AG09309 (cell line): ENCODE results near the gene CSF1.

Experiments
- DNase-seq: peaks from one replicate; pipeline ENCODE4 v3.0.0-alpha.2; 2010; ENCODE audit warnings: low read depth
- H3K4me3 ChIP-seq: 2 replicates; pipeline ENCODE4 v1.5.1; 2011; ENCODE audit warnings: mild to moderate bottlenecking, low read depth, low read length, moderate library complexity; ENCODE audit not compliant: control insufficient read depth
- TF ChIP-seq, protein P1 (sequence below): IDR thresholded peaks from 2 replicates; pipeline ENCODE4 v1.5.1; 2011; ENCODE audit warnings: mild to moderate bottlenecking, low read depth, low read length, inconsistent platforms; ENCODE audit not compliant: insufficient read depth, control insufficient read depth; ENCODE audit errors: missing control alignments

Gene CSF1

DNA sequence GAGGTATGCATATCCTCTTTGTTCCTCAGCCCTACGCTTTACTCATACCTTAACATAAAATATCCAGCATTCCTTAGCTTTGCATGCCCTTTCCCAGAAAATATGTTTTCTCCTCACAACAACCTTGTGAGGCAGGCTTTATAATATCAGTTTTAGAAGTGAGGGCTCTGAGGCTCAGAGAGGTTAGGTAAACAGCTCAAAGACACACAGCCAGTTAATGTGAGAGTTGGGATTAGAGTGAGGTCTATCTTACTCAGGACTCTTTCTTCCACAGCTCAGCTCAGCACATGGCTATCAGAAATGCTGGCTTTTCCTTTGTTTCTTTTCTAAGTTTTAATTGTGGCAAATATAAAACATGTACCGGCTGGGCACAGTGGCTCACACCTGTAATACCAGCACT lies 27.9 kb downstream of the CSF1 start:
- H3K4me3 ChIP-seq = no peak overlapping the region
- DNase-seq = no peak
- TF ChIP-seq, protein P1, sequence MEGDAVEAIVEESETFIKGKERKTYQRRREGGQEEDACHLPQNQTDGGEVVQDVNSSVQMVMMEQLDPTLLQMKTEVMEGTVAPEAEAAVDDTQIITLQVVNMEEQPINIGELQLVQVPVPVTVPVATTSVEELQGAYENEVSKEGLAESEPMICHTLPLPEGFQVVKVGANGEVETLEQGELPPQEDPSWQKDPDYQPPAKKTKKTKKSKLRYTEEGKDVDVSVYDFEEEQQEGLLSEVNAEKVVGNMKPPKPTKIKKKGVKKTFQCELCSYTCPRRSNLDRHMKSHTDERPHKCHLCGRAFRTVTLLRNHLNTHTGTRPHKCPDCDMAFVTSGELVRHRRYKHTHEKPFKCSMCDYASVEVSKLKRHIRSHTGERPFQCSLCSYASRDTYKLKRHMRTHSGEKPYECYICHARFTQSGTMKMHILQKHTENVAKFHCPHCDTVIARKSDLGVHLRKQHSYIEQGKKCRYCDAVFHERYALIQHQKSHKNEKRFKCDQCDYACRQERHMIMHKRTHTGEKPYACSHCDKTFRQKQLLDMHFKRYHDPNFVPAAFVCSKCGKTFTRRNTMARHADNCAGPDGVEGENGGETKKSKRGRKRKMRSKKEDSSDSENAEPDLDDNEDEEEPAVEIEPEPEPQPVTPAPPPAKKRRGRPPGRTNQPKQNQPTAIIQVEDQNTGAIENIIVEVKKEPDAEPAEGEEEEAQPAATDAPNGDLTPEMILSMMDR = no peak

DNA sequence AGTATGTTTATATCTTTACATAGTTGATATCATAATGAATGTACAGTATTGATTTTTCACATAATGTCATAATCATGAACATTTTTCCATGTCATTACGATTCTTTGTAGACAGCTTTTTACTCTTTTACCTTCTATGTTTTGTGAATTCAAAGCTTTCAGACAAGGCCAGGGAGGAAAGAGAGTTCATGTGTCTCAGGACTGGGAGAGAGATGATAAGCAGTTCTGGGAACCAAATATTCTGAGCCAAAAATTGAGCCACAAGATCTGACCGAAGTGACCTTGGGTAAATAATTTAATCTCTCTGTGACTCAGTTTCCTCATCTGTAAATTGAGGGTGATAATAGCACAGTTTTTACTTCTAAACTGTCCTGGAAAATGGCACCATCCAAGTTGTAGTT lies 31.8 kb downstream of the CSF1 start:
- DNase-seq = no peak
- no peak overlapping the region for H3K4me3 ChIP-seq
- TF ChIP-seq, protein P1 = no peak

DNA sequence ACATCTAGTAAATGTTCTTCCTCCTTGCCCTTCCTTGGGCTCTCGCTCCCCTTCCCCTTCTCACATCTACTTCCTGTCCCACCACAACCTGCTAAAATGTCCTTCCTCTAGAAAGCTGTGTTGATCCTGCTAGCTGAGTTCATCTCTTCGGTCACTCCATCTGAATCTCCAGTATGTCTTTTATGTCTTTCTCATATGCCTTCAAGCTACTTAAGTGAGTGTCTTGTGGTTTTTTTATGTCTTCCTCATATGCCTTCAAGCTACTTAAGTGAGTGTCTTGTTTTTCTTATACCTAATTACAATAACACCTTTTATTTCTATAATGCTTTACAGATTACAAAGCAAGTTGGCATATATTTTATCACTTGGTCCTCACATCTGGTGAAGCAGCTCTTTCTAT lies 33.9 kb downstream of the CSF1 start:
- no peak overlapping the region for H3K4me3 ChIP-seq
- TF ChIP-seq, protein P1 = no peak
- DNase-seq = no peak

- H3K4me3 ChIP-seq = no peak overlapping the region
- TF ChIP-seq, protein P1 = no peak
- DNase-seq = no peak
Observed at GRCh38 chr1:109946511-109946910, 35.9 kb downstream of the CSF1 start.

GRCh38 chr1:109947582-109948284 lies 37.1 kb downstream of the CSF1 start:
- no peak for DNase-seq
- TF ChIP-seq, protein P1 = no peak
- H3K4me3 ChIP-seq = no peak overlapping the region

DNA sequence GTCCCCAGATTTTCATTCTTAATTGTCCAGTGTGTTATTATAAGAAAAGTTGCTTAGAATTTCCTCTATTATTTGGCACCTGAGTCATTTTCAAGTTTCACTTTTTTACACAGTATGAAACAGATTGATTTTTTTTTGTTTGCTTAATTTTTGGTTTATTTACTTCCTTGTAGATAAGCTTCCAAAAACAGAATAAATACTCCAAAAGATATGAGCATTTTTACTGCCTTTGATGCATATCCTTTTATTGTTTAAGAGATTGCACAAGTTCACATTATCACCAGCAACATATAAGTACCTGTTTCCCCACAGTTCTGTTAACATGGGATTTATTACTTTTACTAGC lies 37.6 kb downstream of the CSF1 start:
- TF ChIP-seq, protein P1 = no peak
- no peak overlapping the region for H3K4me3 ChIP-seq
- no peak for DNase-seq
